Progenitor cell of endocrine pancreas (in vitro differentiated cells): ENCODE data around the gene GPX3. TPM values are rescaled to one million over a fixed set of nuclear protein-coding genes. Genes with fewer than 3 reads are reported as not detected.

ENCODE experiments used
- DNase-seq: peaks from one replicate; pipeline ENCODE4 v3.0.0; 2021; ENCODE audit warnings: low spot score; ENCODE audit not compliant: unreplicated experiment
- H3K27ac Mint-ChIP-seq: 2 replicates; pipeline ENCODE4 v1.8.0; 2021; ENCODE audit warnings: mild to moderate bottlenecking, moderate library complexity, mixed read lengths
- H3K27me3 Mint-ChIP-seq: 2 replicates; pipeline ENCODE4 v1.8.0; 2021; ENCODE audit warnings: mixed read lengths
- H3K36me3 Mint-ChIP-seq: 2 replicates; pipeline ENCODE4 v1.8.0; 2022; ENCODE audit warnings: mixed read lengths; ENCODE audit not compliant: insufficient read depth
- H3K4me1 Mint-ChIP-seq: 2 replicates; pipeline ENCODE4 v1.8.0; 2021; ENCODE audit warnings: low read depth, mixed read lengths
- H3K4me3 Mint-ChIP-seq: 2 replicates; pipeline ENCODE4 v1.8.0; 2021; ENCODE audit warnings: low read depth, mild to moderate bottlenecking, moderate library complexity, mixed read lengths
- H3K9me3 Mint-ChIP-seq: 2 replicates; pipeline ENCODE4 v1.8.0; 2021; ENCODE audit warnings: low read depth, mixed read lengths
- total RNA-seq: library from RNA; stranded (reverse); gene quantifications from 2 replicates; pipeline ENCODE4 v1.2.1, GENCODE V29; 2021
- TF ChIP-seq, protein P1 (sequence below): fragments of 200-600 bp; sonication (generic); IDR thresholded peaks from one replicate; pipeline ENCODE4 v1.5.0; 2021; ENCODE audit warnings: antibody characterized with exemption, mild to moderate bottlenecking; ENCODE audit not compliant: unreplicated experiment

The GPX3 gene
- total RNA-seq, 1 donor from 2014 or later, result 28.2 TPM

DNA sequence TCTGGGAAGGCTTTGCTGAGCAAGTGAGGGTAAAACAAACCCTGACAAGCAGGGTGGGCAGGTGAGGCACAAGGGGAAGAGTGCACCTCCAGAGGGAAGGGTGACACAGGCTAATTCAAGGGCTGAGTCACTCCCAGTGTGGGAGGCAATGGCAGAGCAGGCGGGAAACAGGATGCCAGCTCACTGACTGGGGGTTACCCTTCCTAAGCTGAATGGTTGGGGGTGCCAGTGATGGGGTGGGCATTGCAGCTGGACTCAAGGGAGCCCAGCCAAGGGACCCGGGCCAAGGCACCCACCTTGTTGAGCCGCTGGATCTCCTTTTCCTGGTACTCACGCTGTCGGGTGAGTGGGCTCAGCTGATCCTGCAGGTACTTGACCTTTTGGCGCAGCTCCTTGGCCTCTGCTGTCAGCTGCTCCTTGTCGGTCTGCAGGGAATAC, 18.4 kb downstream of the GPX3 start:
- H3K27ac Mint-ChIP-seq, result no peak overlapping the region
- H3K9me3 Mint-ChIP-seq, result no peaks in the 10 kb centered on the region
- no peaks in the 10 kb centered on the region for H3K27me3 Mint-ChIP-seq
- peaks cover 27% of the 10 kb centered on the region for H3K36me3 Mint-ChIP-seq
- no peak overlapping the region for H3K4me3 Mint-ChIP-seq
- H3K4me1 Mint-ChIP-seq, result no peaks in the 10 kb centered on the region
- TF ChIP-seq, protein P1, sequence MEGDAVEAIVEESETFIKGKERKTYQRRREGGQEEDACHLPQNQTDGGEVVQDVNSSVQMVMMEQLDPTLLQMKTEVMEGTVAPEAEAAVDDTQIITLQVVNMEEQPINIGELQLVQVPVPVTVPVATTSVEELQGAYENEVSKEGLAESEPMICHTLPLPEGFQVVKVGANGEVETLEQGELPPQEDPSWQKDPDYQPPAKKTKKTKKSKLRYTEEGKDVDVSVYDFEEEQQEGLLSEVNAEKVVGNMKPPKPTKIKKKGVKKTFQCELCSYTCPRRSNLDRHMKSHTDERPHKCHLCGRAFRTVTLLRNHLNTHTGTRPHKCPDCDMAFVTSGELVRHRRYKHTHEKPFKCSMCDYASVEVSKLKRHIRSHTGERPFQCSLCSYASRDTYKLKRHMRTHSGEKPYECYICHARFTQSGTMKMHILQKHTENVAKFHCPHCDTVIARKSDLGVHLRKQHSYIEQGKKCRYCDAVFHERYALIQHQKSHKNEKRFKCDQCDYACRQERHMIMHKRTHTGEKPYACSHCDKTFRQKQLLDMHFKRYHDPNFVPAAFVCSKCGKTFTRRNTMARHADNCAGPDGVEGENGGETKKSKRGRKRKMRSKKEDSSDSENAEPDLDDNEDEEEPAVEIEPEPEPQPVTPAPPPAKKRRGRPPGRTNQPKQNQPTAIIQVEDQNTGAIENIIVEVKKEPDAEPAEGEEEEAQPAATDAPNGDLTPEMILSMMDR, result no peak
- no peak for DNase-seq

DNA sequence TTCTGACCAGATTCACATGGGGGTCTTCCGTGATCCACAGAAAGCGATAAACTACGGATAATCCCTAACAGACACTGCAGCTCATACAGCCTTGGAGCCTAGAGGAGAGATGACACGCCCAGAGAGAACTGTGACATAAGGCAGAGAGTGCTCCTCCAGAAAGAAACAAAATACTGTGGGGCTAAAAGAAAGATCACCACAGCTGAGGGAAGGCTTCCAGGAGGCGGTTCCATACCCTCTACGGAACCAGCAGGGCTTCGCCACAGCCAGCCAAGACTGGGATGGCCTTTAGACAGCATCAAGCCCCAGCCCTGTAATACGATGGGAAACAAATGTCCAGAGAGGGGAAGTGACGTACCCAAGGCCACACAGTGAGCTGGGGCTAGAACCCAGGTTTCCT, 19.3 kb downstream of the GPX3 start:
- TF ChIP-seq, protein P1, result no peak
- Mint-ChIP-seq H3K36me3 (peaks cover 24% of the 10 kb centered on the region), H3K9me3 (no peaks in the 10 kb centered on the region), H3K27me3 (no peaks in the 10 kb centered on the region), H3K4me3 (no peak overlapping the region), H3K4me1 (no peaks in the 10 kb centered on the region), H3K27ac (no peak overlapping the region)
- DNase-seq, result no peak

DNA sequence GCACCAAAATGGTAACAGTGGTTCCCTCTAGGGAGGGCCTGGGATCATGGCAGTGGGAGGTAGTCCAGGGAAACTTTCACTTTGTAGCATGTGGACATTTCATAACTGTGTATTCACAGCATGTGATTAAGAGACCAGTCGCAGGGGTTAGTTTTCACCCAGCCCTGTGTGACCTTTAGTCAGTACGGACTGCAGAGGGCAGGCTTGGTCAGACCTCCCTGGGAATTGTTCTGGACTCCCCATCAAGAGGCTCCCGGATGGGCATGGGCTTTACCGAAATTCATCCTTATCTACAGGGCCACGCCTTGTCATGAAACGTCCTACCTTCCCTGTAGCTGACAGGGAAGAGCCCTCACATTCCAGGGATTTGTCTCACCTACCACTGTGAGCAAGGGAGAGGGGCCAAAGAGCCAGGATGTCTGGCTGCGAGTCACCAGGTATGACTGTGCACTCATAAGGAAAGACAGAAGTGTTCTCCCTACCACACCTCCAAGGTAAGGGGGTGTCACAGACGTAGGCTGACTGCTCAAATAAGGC, 19.9 kb downstream of the GPX3 start:
- TF ChIP-seq, protein P1, result no peak
- Mint-ChIP-seq H3K36me3 (peaks cover 23% of the 10 kb centered on the region), H3K4me1 (no peaks in the 10 kb centered on the region), H3K27me3 (no peaks in the 10 kb centered on the region), H3K4me3 (no peak overlapping the region), H3K27ac (no peak overlapping the region), H3K9me3 (no peaks in the 10 kb centered on the region)
- DNase-seq, result no peak

DNA sequence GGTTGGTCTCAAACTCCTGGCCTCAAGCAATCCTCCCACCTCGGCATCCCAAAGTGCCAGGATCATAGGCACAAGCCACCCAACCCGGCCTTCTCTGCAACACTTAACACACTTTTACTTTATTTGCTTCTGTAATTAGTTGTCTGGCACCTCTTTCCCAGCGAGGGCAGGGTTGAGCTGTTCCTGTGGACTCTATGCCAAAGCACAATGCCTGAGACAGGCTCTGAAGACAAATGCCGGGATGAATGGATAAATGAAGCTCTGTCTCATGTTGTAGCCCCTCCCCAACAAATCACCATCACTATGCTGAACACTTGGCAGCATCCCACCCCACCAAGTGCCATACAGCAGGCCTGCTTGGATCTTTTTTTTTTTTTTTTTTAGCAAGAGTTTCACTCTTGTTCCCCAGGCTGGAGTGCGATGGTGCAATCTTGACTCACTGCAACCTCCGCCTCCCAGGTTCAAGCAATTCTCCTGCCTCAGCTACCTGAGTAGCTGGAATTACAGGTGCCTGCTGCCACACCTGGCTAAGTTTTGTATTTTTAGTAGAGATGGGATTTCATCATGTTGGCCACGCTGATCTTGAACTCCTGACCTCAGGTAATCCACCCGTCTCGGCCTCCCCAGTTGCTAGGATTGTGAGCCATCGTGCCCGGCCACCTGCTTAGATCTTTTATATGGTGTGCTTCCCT, 21.3 kb downstream of the GPX3 start:
- TF ChIP-seq, protein P1, result no peak
- DNase-seq, result no peak
- peaks cover 27% of the 10 kb centered on the region for H3K36me3 Mint-ChIP-seq
- no peaks in the 10 kb centered on the region for H3K4me1 Mint-ChIP-seq
- no peak overlapping the region for H3K4me3 Mint-ChIP-seq
- H3K27ac Mint-ChIP-seq, result no peak overlapping the region
- H3K27me3 Mint-ChIP-seq, result no peaks in the 10 kb centered on the region
- H3K9me3 Mint-ChIP-seq, result no peaks in the 10 kb centered on the region

DNA sequence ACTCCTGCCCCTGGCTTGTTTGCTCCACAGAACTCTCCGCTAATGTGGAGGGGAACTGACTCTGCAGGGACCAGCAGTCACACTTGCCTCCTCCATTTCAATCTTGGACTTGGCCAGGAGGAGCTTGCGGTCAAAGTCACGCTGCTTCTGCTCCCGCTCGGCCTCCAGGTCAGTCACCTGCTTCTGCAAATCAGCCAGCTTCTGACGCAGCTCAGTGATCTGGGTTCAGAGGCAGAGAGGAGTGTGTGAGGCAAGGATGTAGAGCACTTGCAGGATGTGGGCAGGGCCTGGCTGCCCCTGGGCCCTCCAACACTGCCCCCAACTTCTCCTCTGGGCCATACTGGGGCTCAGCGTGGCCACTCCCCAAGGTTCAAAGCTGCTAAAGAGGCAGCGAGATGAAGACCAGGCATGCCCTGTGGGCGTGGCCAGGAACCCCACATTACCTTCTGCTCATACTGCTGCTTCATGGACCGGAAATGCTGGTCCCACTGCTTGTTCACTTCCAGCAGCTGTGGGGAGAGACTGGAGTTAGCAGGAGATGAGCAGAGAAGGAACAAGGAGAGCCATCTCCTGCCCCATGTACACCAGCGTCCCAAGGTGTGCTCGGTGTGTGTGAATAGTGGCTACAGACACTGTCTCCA, 22.2 kb downstream of the GPX3 start:
- Mint-ChIP-seq H3K4me3 (no peak overlapping the region), H3K4me1 (no peaks in the 10 kb centered on the region), H3K27ac (no peak overlapping the region), H3K36me3 (peaks cover 27% of the 10 kb centered on the region), H3K9me3 (no peaks in the 10 kb centered on the region), H3K27me3 (no peaks in the 10 kb centered on the region)
- TF ChIP-seq, protein P1, result no peak
- DNase-seq, result no peak
